Keratinocyte (primary cell): Measurements from ENCODE around the gene TMCO1. TPM values are rescaled to one million over a fixed set of nuclear protein-coding genes. Genes with fewer than 3 reads are reported as not detected.

ENCODE experiments used
- DNase-seq: peaks from one replicate; pipeline ENCODE4 v3.0.0-alpha.2; 2011; ENCODE audit warnings: low read depth, missing footprints, low spot score
- FAIRE-seq: peaks from 2 replicates; lab custom pipeline; 2011; peaks lifted over from hg19 to GRCh38; lab: Jason Lieb, UNC
- H2AFZ ChIP-seq: 2 replicates; pipeline ENCODE4 v1.6.0; 2012; ENCODE audit warnings: low read length, control low read depth, inconsistent platforms; ENCODE audit not compliant: control insufficient read depth
- H3K27ac ChIP-seq: 2 replicates; pipeline ENCODE4 v1.5.1; 2011; ENCODE audit warnings: low read length; ENCODE audit not compliant: control insufficient read depth, insufficient read depth
- H3K27me3 ChIP-seq: 3 replicates; pipeline ENCODE4 v1.6.0; 2011; ENCODE audit warnings: low read length; ENCODE audit not compliant: control insufficient read depth, insufficient read depth; ENCODE audit errors: extremely low read depth
- H3K36me3 ChIP-seq, 2 experiments: 2 replicates in 1 of 2; 3 replicates in 1 of 2; pipeline ENCODE4 v1.5.1; 2011; ENCODE audit warnings: low read length in 2 of 2, mild to moderate bottlenecking in 1 of 2; ENCODE audit not compliant: control insufficient read depth in 2 of 2, insufficient read depth in 2 of 2; ENCODE audit errors: extremely low read depth in 1 of 2
- H3K4me1 ChIP-seq: 3 replicates; pipeline ENCODE4 v1.5.1; 2011; ENCODE audit warnings: low read length; ENCODE audit not compliant: control insufficient read depth, insufficient read depth; ENCODE audit errors: extremely low read depth
- H3K4me2 ChIP-seq: 3 replicates; pipeline ENCODE4 v1.6.0; 2011; ENCODE audit warnings: low read depth, low read length; ENCODE audit not compliant: control insufficient read depth, insufficient read depth; ENCODE audit errors: extremely low read depth
- H3K4me3 ChIP-seq, 3 experiments: fragments of 200-600 bp in 1 of 3; sonication (generic) in 1 of 3; 2 replicates in 2 of 3; 3 replicates in 1 of 3; pipeline ENCODE4 v1.5.1; 2011 to 2016; ENCODE audit warnings: low read length in 3 of 3, mild to moderate bottlenecking in 3 of 3, control low read depth in 2 of 3, inconsistent platforms in 1 of 3, low read depth in 1 of 3, mixed read lengths in 1 of 3, mixed run types in 1 of 3, moderate library complexity in 1 of 3; ENCODE audit not compliant: control insufficient read depth in 2 of 3, insufficient read depth in 2 of 3; ENCODE audit errors: extremely low read depth in 1 of 3
- H3K79me2 ChIP-seq: 2 replicates; pipeline ENCODE4 v1.6.0; 2012; ENCODE audit warnings: low read length; ENCODE audit not compliant: control insufficient read depth, insufficient read depth
- H3K9ac ChIP-seq: 3 replicates; pipeline ENCODE4 v1.6.0; 2011; ENCODE audit warnings: low read length; ENCODE audit not compliant: control insufficient read depth, insufficient read depth; ENCODE audit errors: extremely low read depth
- H3K9me1 ChIP-seq: 3 replicates; pipeline ENCODE4 v1.6.0; 2011; ENCODE audit warnings: low read length; ENCODE audit not compliant: control insufficient read depth, insufficient read depth; ENCODE audit errors: extremely low read depth
- H3K9me3 ChIP-seq: 2 replicates; pipeline ENCODE4 v1.5.1; 2012; ENCODE audit warnings: low read depth, low read length; ENCODE audit not compliant: control insufficient read depth
- H4K20me1 ChIP-seq: 3 replicates; pipeline ENCODE4 v1.6.0; 2011; ENCODE audit warnings: low read length; ENCODE audit not compliant: control insufficient read depth, insufficient read depth; ENCODE audit errors: extremely low read depth
- CTCF ChIP-seq, 3 experiments: IDR thresholded peaks in 1 of 3; conservative IDR thresholded peaks in 1 of 3; optimal IDR thresholded peaks in 1 of 3; 2 replicates in 2 of 3; 3 replicates in 1 of 3; pipeline versions ENCODE3 to v1.5.1; 2011; ENCODE audit warnings: low read length in 3 of 3, mild to moderate bottlenecking in 3 of 3, moderate library complexity in 2 of 3, control low read depth in 1 of 3, inconsistent platforms in 1 of 3; ENCODE audit not compliant: insufficient read depth in 2 of 3; ENCODE audit errors: extremely low read depth in 1 of 3
- EZH2 ChIP-seq: IDR thresholded peaks from one replicate; pipeline ENCODE4 v1.6.1; 2012; ENCODE audit warnings: inconsistent platforms, mild to moderate bottlenecking, low read length, moderate library complexity
- dilution Hi-C: fragments of 300-500 bp; cut with MboI; formaldehyde crosslinking; loops from one replicate; pipeline ENCODE4 v1.7.0; 2020; ENCODE audit warnings: low sequenced_read_pairs; ENCODE audit not compliant: extremely low pct_ligation_motif_present
- polyA plus RNA-seq, 5 experiments: library from polyadenylated mRNA; depleted of rRNA in 3 of 5; stranded (reverse) in 3 of 5; stranded (forward) in 1 of 5; unstranded in 1 of 5; fragments of >200 nt; gene quantifications; 1 replicate in 1 of 5; 2 replicates in 3 of 5; 3 replicates in 1 of 5; pipeline versions ENCODE4 v1.2.1 to v1.2.3, GENCODE V29; 2011 to 2012; ENCODE audit warnings: missing spikeins in 2 of 5, low read depth in 1 of 5, low replicate concordance in 1 of 5

Gene TMCO1
- polyA plus RNA-seq, 1 donor (not counting 4 experiments of a cell fraction or from before 2014, with no cell fraction given), result 172 TPM

DNA sequence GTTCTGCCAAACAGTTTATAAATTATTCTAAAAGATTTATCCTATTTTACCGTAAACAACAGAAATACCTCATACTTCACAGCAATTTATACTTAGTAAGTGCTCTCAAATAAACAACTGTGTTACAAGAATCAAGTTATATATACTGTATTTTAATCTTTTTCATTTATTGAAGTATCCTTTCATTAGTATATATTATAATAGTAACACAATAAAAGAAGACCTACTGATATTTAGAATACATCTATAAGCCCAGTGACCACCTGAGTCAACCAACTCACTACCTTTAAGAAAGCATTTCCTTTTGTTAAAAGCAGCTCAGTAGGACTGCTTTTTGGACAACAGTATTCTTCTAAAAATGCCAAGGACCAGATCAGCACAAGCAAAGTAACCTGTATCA lies 5.9 kb downstream of the TMCO1 start:
- no peak overlapping the region for H3K4me2 ChIP-seq
- H3K27ac ChIP-seq, result no peak overlapping the region
- FAIRE-seq (no peak), DNase-seq (no peak)
- peaks cover 34% of the 10 kb centered on the region for H3K79me2 ChIP-seq
- H3K4me1 ChIP-seq, result peaks cover under 1% of the 10 kb centered on the region
- H3K27me3 ChIP-seq, result no peaks in the 10 kb centered on the region
- H3K9ac ChIP-seq, result no peak overlapping the region
- dilution Hi-C loops, result no loop called here
- no peaks in the 10 kb centered on the region for H3K9me1 ChIP-seq
- no peaks in the 10 kb centered on the region for H4K20me1 ChIP-seq
- H3K4me3 ChIP-seq, result no peak overlapping the region
- H3K9me3 ChIP-seq, result no peaks in the 10 kb centered on the region
- no peak overlapping the region for H2AFZ ChIP-seq
- H3K36me3 ChIP-seq, result peaks cover 7 to 25% of the 10 kb centered on the region in 2 experiments
- TF ChIP-seq CTCF (optimal IDR thresholded peaks at IDR 0.05 in 1 of 3, IDR thresholded peaks at IDR 0.05 in 1 of 3, conservative IDR thresholded peaks at IDR 0.05 in 1 of 3; ENCODE audit: extremely low read depth in 1 of 3, insufficient read depth in 2 of 3, low read length in 3 of 3) (no peak), EZH2 (no peak)

DNA sequence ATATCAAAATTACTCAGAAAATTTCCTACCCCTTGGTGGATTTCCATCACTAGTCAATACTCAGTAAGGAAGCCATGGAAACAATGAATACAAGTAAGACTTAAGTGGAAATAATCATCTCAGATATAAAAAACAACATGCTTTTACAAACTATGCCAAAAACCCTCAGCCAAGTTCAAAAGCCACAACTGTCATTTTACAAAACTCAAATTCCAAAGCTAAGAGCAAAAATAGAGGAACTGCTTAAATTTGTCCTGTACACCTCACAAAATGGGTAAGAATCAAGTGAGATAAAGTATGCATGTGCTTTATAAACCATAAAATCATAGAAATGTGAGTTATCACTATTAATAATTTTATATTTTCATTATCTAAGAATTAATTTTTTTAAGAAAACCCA lies 9.6 kb downstream of the TMCO1 start:
- FAIRE-seq, result no peak
- peaks cover 6 to 10% of the 10 kb centered on the region in 2 experiments for H3K36me3 ChIP-seq
- no peaks in the 10 kb centered on the region for H4K20me1 ChIP-seq

More for the DNA sequence above, 9.6 kb downstream of the TMCO1 start:
- Histone ChIP-seq H3K4me2 (no peak overlapping the region), H3K9me3 (no peaks in the 10 kb centered on the region), H2AFZ (no peak overlapping the region), H3K27me3 (no peaks in the 10 kb centered on the region), H3K4me1 (no peaks in the 10 kb centered on the region), H3K27ac (no peak overlapping the region), H3K9ac (no peak overlapping the region), H3K9me1 (no peaks in the 10 kb centered on the region), H3K79me2 (peaks cover 17% of the 10 kb centered on the region), H3K4me3 (no peak overlapping the region)
- TF ChIP-seq EZH2 (no peak), CTCF (optimal IDR thresholded peaks at IDR 0.05 in 1 of 3, IDR thresholded peaks at IDR 0.05 in 1 of 3, conservative IDR thresholded peaks at IDR 0.05 in 1 of 3; ENCODE audit: extremely low read depth in 1 of 3, insufficient read depth in 2 of 3, low read length in 3 of 3) (no peak)
- no peak for DNase-seq
- dilution Hi-C loops, result no loop called here
